ENCODE measurements around the gene PARD3. TPM values are rescaled to one million over a fixed set of nuclear protein-coding genes. Genes with fewer than 3 reads are reported as not detected.

Gene PARD3
- total RNA-seq, 1 donor from 2014 or later: 51.2 TPM

- no peak overlapping the region for H3K27ac Mint-ChIP-seq (ENCODE audit: unreplicated experiment)
- no peaks in the 10 kb centered on the region for H3K27me3 Mint-ChIP-seq (ENCODE audit: low read depth)
- no peak for TF ChIP-seq CTCF (conservative IDR thresholded peaks at IDR 0.05)
Observed at GRCh38 chr10:34523017-34523767, 291.9 kb downstream of the PARD3 start.

GRCh38 chr10:34522546-34522945 lies 292.6 kb downstream of the PARD3 start:
- H3K27me3 Mint-ChIP-seq (ENCODE audit: low read depth): no peaks in the 10 kb centered on the region
- H3K27ac Mint-ChIP-seq (ENCODE audit: unreplicated experiment): no peak overlapping the region
- H3K4me1 Mint-ChIP-seq: peaks cover 28% of the 10 kb centered on the region
- no peak overlapping the region for H3K4me3 Mint-ChIP-seq
- peaks cover 5% of the 10 kb centered on the region for H3K36me3 Mint-ChIP-seq (ENCODE audit: low read depth)
- peaks cover under 1% of the 10 kb centered on the region for H3K9me3 Mint-ChIP-seq
- TF ChIP-seq CTCF (conservative IDR thresholded peaks at IDR 0.05): peak; percentile 47
- DNase-seq (ENCODE audit: low read depth, low spot score): no peak

More at GRCh38 chr10:34523017-34523767, 291.9 kb downstream of the PARD3 start:
- Mint-ChIP-seq H3K4me3 (no peak overlapping the region), H3K36me3 (ENCODE audit: low read depth) (peaks cover 4% of the 10 kb centered on the region), H3K4me1 (peaks cover 31% of the 10 kb centered on the region), H3K9me3 (no peaks in the 10 kb centered on the region)
- DNase-seq (ENCODE audit: low read depth, low spot score): no peak

GRCh38 chr10:34520510-34520909 lies 294.6 kb downstream of the PARD3 start:
- H3K36me3 Mint-ChIP-seq (ENCODE audit: low read depth): peaks cover 9% of the 10 kb centered on the region

GRCh38 chr10:34520084-34520483 lies 295.0 kb downstream of the PARD3 start:
- Mint-ChIP-seq H3K27me3 (ENCODE audit: low read depth) (no peaks in the 10 kb centered on the region), H3K9me3 (peaks cover 2% of the 10 kb centered on the region), H3K4me1 (peaks cover 15% of the 10 kb centered on the region), H3K36me3 (ENCODE audit: low read depth) (peaks cover 10% of the 10 kb centered on the region), H3K4me3 (no peak overlapping the region), H3K27ac (ENCODE audit: unreplicated experiment) (no peak overlapping the region)
- no peak for TF ChIP-seq CTCF (conservative IDR thresholded peaks at IDR 0.05)
- no peak for DNase-seq (ENCODE audit: low read depth, low spot score)

More at GRCh38 chr10:34520510-34520909, 294.6 kb downstream of the PARD3 start:
- Mint-ChIP-seq H3K27ac (ENCODE audit: unreplicated experiment) (no peak overlapping the region), H3K4me1 (peaks cover 15% of the 10 kb centered on the region), H3K4me3 (no peak overlapping the region), H3K9me3 (peaks cover 2% of the 10 kb centered on the region), H3K27me3 (ENCODE audit: low read depth) (no peaks in the 10 kb centered on the region)
- DNase-seq (ENCODE audit: low read depth, low spot score): no peak
- TF ChIP-seq CTCF (conservative IDR thresholded peaks at IDR 0.05): no peak

- Mint-ChIP-seq H3K4me3 (no peak overlapping the region), H3K27ac (ENCODE audit: unreplicated experiment) (no peak overlapping the region), H3K4me1 (peaks cover 9% of the 10 kb centered on the region), H3K9me3 (peaks cover 2% of the 10 kb centered on the region), H3K27me3 (ENCODE audit: low read depth) (no peaks in the 10 kb centered on the region), H3K36me3 (ENCODE audit: low read depth) (peaks cover 10% of the 10 kb centered on the region)
- no peak for DNase-seq (ENCODE audit: low read depth, low spot score)
- TF ChIP-seq CTCF (conservative IDR thresholded peaks at IDR 0.05): no peak
Observed at GRCh38 chr10:34514290-34514689, 300.8 kb downstream of the PARD3 start.

All from neural crest cell (in vitro differentiated cells).